Measurements from ENCODE around the gene CABLES2.

Gene CABLES2

GRCh38 chr20:62368976-62369814, 37.9 kb downstream of the CABLES2 start:
- DNase-seq = no peak

DNA sequence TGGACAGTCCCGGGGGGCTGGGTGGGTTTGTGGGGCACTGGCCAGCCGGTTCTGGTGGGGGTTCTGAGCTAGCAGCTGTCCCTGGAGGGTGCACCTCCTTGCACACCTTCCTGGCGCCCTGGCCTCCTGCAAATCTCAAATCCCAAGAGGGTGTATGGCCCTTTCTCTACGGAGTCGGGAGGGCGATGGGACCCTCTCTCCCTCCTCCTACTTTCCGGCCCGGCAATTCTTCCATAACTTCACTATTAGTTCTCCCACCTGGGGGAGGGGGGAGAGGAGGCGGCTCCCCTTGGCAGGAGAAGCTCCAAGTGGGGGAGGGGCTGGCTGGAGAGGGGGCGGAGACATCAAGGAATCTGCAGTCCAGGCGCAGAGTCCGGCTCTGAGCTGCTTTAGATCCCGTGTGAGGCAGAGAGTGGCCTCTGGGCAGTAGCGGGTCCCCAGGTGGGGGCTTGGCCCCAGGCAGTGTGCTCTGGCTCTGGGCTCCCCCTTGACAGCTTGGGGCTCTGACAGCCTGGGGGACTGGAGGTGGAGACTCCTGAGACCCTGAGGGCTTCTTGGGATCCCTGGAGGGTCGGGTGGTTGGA, 38.6 kb downstream of the CABLES2 start:
- no peak for DNase-seq

DNA sequence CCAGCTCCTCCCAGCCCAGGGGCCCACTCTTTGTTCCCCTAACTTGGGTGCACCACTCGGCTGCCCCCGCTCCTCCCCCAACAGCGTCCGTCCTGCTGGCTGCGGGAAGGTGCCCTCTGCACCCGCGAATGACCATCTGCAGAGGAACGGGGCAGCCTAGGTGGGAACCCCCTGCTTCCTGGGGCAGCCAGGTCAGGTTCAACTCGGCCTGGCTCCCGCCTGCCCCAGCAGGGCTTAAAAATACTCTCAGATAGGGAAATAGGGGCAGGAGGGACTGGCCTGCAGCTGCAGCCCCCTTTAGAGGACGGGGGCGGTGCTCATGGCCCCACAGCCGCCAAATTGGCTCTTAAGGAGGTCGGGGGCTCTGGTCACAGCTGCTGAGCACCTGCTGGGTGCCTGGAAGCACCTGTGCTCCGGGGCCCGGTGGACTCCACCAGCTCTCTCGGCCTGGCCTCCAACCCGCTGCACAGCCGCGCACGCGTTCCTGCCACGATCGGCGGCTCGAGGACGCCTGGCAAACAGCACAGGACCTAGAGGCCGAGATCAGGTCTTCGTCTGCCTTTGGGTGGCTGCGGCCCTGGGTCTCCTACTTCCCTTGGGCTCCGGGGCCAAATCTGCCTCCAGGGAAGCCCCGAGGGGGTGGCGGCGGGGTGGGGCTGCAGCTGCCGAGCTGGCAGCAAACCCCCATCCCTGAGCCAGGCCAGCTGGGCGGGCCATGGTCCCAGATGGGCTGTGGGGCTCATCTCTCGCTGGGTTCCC, 39.3 kb downstream of the CABLES2 start:
- DNase-seq = peak; percentile 15

DNA sequence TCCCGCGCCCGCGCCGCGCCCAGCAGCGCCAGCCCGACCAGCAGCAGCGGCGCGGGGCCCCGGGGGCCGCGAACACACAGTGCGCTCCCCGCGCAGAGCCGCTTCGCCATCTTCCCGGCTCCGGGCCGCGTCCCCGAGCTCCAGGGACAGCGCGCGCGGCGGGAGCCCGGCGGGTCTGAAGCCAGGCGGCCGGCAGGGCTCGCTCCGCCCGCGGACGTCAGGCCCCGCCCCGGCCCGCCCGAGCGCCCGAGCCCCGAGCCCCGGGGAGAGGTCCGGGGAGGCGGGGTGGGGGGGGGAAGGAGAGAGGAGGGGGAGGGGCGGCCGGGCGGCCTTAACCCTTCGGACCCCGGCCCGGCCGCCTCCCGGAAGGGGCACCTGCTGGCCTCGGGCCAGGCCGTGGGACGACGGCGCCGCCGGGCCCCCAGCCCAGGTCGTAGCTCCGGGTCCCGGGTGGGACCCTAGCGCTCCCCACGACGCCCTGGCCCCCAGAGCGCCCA, 39.9 kb downstream of the CABLES2 start, which contains the start of gene LAMA5:
LAMA5 (minus strand) TSS at position 177 of the 497 bp plus-strand sequence; CDS start at position 110, 67 bp downstream.
- no peak for DNase-seq

DNA sequence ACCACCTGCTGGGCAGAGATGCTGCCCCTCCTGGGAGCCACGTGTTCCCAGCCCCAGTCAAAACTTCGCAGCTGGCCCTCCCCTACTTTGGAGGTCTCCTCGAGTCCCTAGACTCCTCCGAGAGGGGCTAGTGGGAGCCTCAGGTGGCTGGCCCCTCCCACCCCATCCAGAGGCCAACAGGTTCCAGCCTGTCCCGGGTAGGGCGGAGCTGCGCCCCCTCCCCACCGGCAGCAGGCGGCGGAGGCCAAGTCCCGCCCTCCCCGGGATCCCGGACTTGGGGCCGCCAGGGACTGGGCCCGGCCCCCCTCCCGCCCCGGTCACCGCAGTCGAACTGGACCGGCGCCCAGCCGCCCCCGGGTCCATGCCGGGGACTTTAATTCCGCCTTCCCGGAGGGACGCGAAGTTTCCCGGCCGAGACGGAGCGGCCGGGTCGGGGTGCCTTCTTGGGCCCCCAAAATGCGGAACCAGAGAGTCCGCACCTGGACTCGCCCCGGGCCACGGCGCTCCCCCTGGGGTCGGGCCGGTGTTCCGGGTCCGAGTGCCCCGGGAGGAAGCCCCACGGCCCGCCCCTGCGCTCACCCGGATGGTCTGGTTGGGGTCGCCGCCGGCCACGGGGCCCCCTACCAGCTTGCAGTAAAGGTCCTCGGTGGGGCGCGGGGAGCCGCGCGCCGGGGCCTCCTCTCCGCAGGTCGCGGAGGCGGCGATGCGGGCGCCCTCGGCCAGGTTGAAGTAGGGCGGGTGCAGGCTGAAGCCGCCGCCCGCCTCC, 40.5 kb downstream of the CABLES2 start:
- peak; percentile 60 for DNase-seq

GRCh38 chr20:62365814-62366369, 41.2 kb downstream of the CABLES2 start:
- peak; percentile 53 for DNase-seq

DNA sequence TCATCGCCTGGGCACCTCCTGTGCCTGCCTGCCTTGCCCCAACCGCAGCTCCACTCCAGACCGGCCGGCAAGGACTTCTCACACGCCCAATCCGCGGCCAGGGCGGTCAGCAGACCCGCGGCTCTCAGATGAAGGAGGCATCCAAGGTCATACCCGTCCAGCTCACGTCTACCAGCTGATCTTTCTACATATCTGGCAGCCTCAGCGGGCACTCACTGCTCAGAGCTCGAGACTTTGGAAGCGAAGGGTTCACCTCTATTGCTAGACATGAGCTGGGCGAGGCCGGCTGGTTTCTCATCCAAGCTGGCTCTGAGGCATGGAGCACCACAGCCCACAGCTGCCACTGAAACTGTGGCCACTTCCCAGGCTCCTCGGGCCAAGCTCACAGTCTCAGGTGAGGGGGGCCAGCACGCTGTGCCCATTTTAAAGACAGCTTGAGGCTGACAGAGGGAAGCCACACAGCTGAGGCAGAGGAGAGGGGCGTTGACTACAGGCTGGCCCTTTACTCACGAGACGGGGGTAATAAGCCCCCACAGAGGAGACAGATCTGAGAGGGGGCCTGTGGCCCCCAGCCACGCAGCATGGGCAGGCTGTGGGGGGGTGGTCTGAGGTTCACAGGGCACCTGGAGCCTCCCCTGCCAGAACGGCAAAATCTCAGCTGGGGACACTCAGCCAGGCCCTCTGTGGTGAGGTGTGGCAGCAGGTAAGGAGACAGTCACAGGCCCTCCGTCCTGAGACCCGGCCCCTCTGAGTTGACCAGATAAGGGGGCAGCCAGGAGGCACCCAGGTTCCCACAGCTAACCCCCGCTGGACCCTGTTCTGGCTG, 42.0 kb downstream of the CABLES2 start:
- no peak for DNase-seq

DNA sequence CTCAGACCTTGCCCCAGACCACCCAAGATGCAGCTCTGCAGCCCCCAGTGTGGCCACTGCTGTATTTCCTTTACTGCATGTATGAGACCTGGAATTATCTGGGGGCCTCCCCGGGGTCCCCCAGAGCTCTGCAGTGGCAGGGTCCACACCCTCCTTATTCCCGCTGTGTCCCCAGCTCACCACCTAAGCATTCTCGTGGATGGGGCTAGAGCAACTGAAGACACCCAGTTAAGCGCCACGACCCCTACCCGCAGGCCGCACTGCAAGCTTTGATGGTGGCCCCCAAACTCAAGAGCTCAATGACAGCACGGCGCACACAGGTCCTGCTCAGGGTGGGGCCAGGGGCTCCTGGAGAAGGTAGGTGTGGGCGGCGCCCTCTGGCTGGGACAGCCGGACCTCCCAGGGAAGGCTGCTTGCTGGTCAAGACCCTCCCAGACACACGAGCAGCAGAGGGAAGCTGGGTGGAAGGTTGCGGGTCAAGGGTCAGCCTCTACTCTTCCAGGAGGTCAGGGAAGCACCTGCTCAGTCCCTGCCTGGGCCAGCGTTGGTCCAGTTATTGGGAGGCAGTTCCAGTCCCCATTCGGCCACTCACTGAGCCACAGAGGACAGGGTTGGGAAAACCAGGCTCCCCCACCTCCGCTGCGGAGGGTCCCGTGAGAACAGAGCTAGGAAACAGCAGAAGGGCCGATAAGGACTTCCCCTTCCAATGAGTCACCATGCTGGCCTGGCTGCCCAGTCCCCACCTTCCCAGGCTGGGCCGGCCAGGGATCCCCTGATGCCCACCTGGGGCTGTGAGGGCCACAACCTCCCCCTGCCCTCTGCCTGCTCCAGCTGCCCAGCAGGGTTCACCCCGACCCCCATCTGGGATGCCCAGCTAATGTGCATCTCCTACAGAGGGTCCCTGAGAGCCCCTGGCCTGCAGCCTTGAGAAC, 42.9 kb downstream of the CABLES2 start:
- no peak for DNase-seq

GRCh38 chr20:62362991-62363919, 43.8 kb downstream of the CABLES2 start:
- no peak for DNase-seq

DNA sequence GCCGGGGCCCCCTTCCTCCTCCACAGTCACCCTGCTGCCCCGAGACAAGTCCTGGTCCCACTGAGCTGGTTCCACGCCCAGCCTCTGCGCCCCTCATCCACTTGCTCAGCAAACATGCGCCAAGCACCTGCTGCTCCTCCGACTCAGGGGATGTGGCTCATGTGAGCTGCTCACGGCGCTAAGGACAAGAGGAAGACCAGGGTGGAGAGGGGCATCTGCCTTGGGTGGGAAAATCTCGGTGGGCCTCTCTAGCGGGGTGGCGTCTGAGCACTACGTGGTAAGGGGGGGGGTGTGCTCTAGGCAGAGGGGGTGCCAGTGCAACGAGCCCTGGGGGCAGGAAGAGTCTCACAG, 44.5 kb downstream of the CABLES2 start:
- DNase-seq = no peak

DNA sequence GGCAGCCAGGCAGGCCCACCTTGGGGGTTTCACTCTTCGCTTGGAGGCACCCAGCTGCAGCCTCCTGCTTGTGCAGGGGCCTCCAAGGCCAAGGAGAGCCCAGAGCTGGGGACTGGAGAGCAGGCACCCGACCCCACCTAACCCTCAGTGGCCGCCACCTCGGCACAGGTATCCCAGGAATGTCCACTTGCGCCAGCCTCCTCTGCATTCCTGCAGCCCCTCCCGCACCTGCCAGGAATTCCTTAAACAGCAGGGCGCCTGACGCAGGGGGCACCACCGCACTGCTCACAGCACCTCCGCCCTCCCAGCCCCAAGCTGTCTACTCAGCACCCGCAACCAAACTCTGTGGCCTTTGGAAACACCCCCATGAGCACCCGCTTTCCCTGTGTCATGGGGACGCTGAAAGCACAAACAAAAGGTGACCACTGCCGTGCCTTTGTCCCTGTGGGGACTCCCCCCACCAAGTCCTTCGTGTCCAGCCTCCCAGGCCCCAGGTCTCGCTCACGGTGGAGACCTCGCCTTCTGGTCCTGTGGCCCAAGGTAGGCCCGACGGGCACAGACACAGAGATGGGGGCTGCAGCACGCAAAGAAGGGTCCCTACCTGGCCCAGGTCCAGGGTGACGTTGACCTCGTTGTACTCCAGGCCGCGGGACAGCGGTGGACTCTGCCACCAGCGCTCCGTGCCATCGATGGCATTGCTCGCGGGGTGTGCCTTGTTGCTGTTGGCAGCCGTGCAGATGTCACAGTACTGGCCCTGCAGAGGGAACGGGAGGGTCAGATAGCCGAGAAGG, 45.1 kb downstream of the CABLES2 start:
- DNase-seq = no peak

GRCh38 chr20:62360854-62361798, 46.0 kb downstream of the CABLES2 start:
- no peak for DNase-seq

DNA sequence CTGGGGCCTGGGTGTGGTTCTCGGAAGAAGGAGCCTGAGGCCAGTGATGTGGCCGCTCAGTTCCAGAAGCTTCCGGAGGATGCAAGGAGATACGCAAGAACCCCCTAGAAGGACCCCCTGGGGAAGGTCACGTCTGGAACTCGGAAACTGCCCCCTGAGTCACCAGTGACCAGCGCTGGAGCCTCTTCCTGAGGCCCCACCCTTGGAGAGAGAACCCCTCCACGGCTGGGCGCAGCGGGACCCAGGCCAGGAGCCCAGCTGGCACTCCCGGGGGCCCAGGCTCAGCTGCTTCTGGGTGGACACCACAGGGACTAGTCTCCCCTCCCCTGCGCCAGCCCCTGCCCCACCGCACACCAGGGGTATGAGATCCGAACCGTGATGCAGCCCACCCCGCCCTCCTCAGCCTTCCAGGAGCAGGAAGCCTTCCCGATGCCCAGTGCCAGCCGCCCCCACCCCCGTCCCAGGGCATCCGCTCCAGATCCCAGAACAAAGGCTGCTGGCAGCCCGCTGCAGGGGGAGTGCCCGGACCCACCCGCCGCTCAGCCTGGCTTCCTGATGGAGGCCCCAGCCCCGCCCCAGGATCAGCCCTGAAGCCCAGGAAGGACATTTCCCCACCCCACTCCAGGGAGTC, 47.5 kb downstream of the CABLES2 start:
- DNase-seq = no peak

- no peak for DNase-seq
These were observed 48.0 kb downstream of the CABLES2 start for GRCh38 chr20:62359043-62359490.

GRCh38 chr20:62358171-62359042, 48.7 kb downstream of the CABLES2 start:
- no peak for DNase-seq

DNA sequence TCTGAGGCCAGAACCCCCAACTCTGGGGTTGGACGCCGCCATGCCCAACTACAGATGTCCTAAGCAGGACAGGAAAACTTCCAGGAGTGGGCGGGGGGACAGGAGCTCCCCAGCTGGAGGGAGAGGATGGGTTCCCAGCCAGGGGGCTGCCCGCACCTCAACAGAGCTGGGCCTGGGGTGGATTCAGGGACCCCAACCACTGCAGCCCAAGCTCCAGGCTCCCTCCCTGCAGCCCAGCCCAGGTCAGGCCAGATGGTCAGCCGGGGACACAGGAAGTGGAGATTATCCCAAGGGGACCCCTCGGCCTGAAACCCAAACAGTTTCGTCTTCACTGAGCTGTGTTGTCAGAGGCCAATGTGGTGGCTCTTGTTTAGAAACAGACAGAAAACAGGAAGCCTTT, 49.4 kb downstream of the CABLES2 start:
- no peak for DNase-seq

All from NCI-H1436 (cell line).